ENCODE results near the gene RAD51D.
"Not testable (repeated sequence)": the region's sequence is repeated elsewhere in the genome, so short reads cannot be mapped to it uniquely, and the experiment has no call there.

The RAD51D gene

GRCh38 chr17:35110791-35111190 is 8.9 kb downstream of the RAD51D start:
- not testable (repeated sequence) for H3K4me3 ChIP-seq (ENCODE audit: insufficient read depth in 1 of 2, low read depth in 1 of 2, low read length in 2 of 2); H2BK5ac ChIP-seq (ENCODE audit: low read depth, low read length, poor library complexity, severe bottlenecking); H3K14ac ChIP-seq (ENCODE audit: low read length in 2 of 2); H3K9me3 ChIP-seq (ENCODE audit: control insufficient read depth, low read length); H3K27me3 ChIP-seq (ENCODE audit: control insufficient read depth in 1 of 2, insufficient read depth in 1 of 2, low read length in 2 of 2); H3K4ac ChIP-seq (ENCODE audit: low read depth in 1 of 2, low read length in 2 of 2); H4K8ac ChIP-seq (ENCODE audit: low read length); H3K27ac ChIP-seq (ENCODE audit: low read length, poor library complexity, severe bottlenecking); H2BK120ac ChIP-seq (ENCODE audit: low read depth, low read length); H4K91ac ChIP-seq (ENCODE audit: low read length); H3K4me1 ChIP-seq (ENCODE audit: control insufficient read depth, insufficient read depth, low read depth, low read length); H2BK15ac ChIP-seq (ENCODE audit: low read depth, poor library complexity, severe bottlenecking); H3K18ac ChIP-seq (ENCODE audit: low read depth in 1 of 2, low read length in 2 of 2); H3K23ac ChIP-seq (ENCODE audit: low read length in 2 of 2); H2AFZ ChIP-seq (ENCODE audit: low read depth, low read length); DNase-seq; H2BK12ac ChIP-seq (ENCODE audit: low read length in 2 of 2); H3K4me2 ChIP-seq (ENCODE audit: low read length, poor library complexity, severe bottlenecking); H2AK5ac ChIP-seq (ENCODE audit: low read length, severe bottlenecking); H3K9ac ChIP-seq (ENCODE audit: low read length)
- peaks cover 5 to 13% of the 10 kb centered on the region in 2 experiments for H3K36me3 ChIP-seq (ENCODE audit: control insufficient read depth in 1 of 2, insufficient read depth in 2 of 2, low read depth in 1 of 2, low read length in 2 of 2)
- peaks cover 44% of the 10 kb centered on the region for H3K79me1 ChIP-seq (replicated peaks; ENCODE audit: low read length, poor library complexity, severe bottlenecking)
- WGBS, result 96% methylated on average over 17 of the region's 17 CpGs

DNA sequence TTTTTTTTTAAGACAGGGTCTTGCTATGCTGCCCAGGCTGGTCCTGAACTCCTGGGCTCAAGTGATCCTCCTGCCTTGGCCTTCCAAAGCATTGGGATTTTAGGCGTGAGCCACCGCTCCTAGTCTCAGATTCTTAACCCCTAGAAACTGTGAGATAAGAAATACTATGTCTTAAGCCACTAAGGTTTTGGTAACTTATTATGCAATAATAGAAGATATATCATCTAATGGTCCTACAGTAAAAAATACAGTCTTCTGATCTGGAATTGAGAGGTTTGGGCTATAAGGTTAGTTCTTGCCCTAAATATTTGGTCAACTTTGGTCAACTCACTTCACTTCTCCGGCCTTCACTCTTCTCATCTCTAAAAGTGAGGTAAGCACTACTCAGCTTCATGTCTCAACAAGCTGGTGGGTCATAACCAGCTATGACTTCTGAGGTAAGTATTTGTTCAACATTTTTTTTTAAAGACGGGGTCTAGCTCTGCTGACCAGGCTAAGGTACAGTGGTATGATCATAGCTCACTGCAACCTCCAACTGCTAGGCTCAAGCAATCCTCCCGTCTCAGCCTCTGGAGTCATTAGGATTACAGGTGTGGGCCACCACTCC is 14.7 kb downstream of the RAD51D start:
- no peak for DNase-seq
- Histone ChIP-seq H2AK5ac (ENCODE audit: low read length, severe bottlenecking) (no peak overlapping the region), H3K4me2 (ENCODE audit: low read length, poor library complexity, severe bottlenecking) (no peak overlapping the region), H3K9me3 (ENCODE audit: control insufficient read depth, low read length) (no peaks in the 10 kb centered on the region), H3K23ac (ENCODE audit: low read length in 2 of 2) (no peak overlapping the region), H3K36me3 (ENCODE audit: control insufficient read depth in 1 of 2, insufficient read depth in 2 of 2, low read depth in 1 of 2, low read length in 2 of 2) (peaks cover 35 to 45% of the 10 kb centered on the region in 2 experiments), H2AFZ (ENCODE audit: low read depth, low read length) (no peak overlapping the region), H3K4ac (ENCODE audit: low read depth in 1 of 2, low read length in 2 of 2) (no peak overlapping the region), H4K91ac (ENCODE audit: low read length) (no peak overlapping the region), H3K4me1 (ENCODE audit: control insufficient read depth, insufficient read depth, low read depth, low read length) (peaks cover 6% of the 10 kb centered on the region), H3K14ac (ENCODE audit: low read length in 2 of 2) (no peak overlapping the region), H3K18ac (ENCODE audit: low read depth in 1 of 2, low read length in 2 of 2) (no peak overlapping the region), H4K8ac (ENCODE audit: low read length) (no peak overlapping the region), H2BK5ac (ENCODE audit: low read depth, low read length, poor library complexity, severe bottlenecking) (no peak overlapping the region), H3K9ac (ENCODE audit: low read length) (no peak overlapping the region), H3K79me1 (replicated peaks; ENCODE audit: low read length, poor library complexity, severe bottlenecking) (peaks cover 28% of the 10 kb centered on the region), H2BK12ac (ENCODE audit: low read length in 2 of 2) (no peak overlapping the region), H3K27me3 (ENCODE audit: control insufficient read depth in 1 of 2, insufficient read depth in 1 of 2, low read length in 2 of 2) (no peaks in the 10 kb centered on the region), H2BK15ac (ENCODE audit: low read depth, poor library complexity, severe bottlenecking) (no peak overlapping the region), H3K27ac (ENCODE audit: low read length, poor library complexity, severe bottlenecking) (no peak overlapping the region), H2BK120ac (ENCODE audit: low read depth, low read length) (no peak overlapping the region), H3K4me3 (ENCODE audit: insufficient read depth in 1 of 2, low read depth in 1 of 2, low read length in 2 of 2) (no peak overlapping the region)
- WGBS, result 100% methylated on average over 2 of the region's 5 CpGs

DNA sequence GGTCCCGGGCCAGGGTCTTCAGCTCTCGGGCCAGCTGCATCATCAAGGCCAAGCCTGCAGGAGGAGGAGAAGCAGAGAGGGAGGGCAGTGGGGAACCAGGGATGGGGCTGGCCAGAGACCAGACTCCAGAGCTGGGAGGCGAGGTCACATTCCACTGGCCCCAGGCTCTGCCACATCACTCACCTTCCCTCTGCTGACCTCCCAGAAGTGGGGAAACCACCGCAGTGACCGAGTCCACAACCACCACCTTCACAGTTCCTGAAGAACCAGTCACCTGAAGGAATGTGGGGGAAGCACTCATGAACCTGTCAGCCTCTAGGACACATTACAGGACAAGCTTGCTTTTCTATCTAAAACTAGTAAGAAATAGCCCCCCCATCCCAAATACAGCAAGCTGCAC is 16.4 kb downstream of the RAD51D start:
- no peak overlapping the region for H4K8ac ChIP-seq (ENCODE audit: low read length)
- no peak overlapping the region for H3K23ac ChIP-seq (ENCODE audit: low read length in 2 of 2)
- no peak overlapping the region for H3K4me2 ChIP-seq (ENCODE audit: low read length, poor library complexity, severe bottlenecking)
- H2BK15ac ChIP-seq (ENCODE audit: low read depth, poor library complexity, severe bottlenecking), result no peak overlapping the region
- peaks cover 39 to 56% of the 10 kb centered on the region in 2 experiments for H3K36me3 ChIP-seq (ENCODE audit: control insufficient read depth in 1 of 2, insufficient read depth in 2 of 2, low read depth in 1 of 2, low read length in 2 of 2)
- WGBS, result 95% methylated on average over 5 of the region's 5 CpGs
- H2BK120ac ChIP-seq (ENCODE audit: low read depth, low read length), result no peak overlapping the region
- peaks cover 24% of the 10 kb centered on the region for H3K79me1 ChIP-seq (replicated peaks; ENCODE audit: low read length, poor library complexity, severe bottlenecking)
- no peak overlapping the region for H2BK5ac ChIP-seq (ENCODE audit: low read depth, low read length, poor library complexity, severe bottlenecking)
- no peaks in the 10 kb centered on the region for H3K27me3 ChIP-seq (ENCODE audit: control insufficient read depth in 1 of 2, insufficient read depth in 1 of 2, low read length in 2 of 2)
- no peak overlapping the region for H3K4me3 ChIP-seq (ENCODE audit: insufficient read depth in 1 of 2, low read depth in 1 of 2, low read length in 2 of 2)
- no peak overlapping the region for H3K9ac ChIP-seq (ENCODE audit: low read length)
- no peak overlapping the region for H2AFZ ChIP-seq (ENCODE audit: low read depth, low read length)
- H3K18ac ChIP-seq (ENCODE audit: low read depth in 1 of 2, low read length in 2 of 2), result no peak overlapping the region
- H3K14ac ChIP-seq (ENCODE audit: low read length in 2 of 2), result no peak overlapping the region
- peaks cover 6% of the 10 kb centered on the region for H3K4me1 ChIP-seq (ENCODE audit: control insufficient read depth, insufficient read depth, low read depth, low read length)
- H2BK12ac ChIP-seq (ENCODE audit: low read length in 2 of 2), result no peak overlapping the region
- no peak overlapping the region for H3K27ac ChIP-seq (ENCODE audit: low read length, poor library complexity, severe bottlenecking)
- no peaks in the 10 kb centered on the region for H3K9me3 ChIP-seq (ENCODE audit: control insufficient read depth, low read length)
- no peak overlapping the region for H2AK5ac ChIP-seq (ENCODE audit: low read length, severe bottlenecking)
- no peak overlapping the region for H3K4ac ChIP-seq (ENCODE audit: low read depth in 1 of 2, low read length in 2 of 2)
- DNase-seq, result no peak
- H4K91ac ChIP-seq (ENCODE audit: low read length), result no peak overlapping the region

GRCh38 chr17:35101725-35102124 is 17.9 kb downstream of the RAD51D start:
- no peak overlapping the region for H2BK12ac ChIP-seq (ENCODE audit: low read length in 2 of 2)
- H3K9ac ChIP-seq (ENCODE audit: low read length), result no peak overlapping the region
- peaks cover 43 to 60% of the 10 kb centered on the region in 2 experiments for H3K36me3 ChIP-seq (ENCODE audit: control insufficient read depth in 1 of 2, insufficient read depth in 2 of 2, low read depth in 1 of 2, low read length in 2 of 2)
- H3K4me1 ChIP-seq (ENCODE audit: control insufficient read depth, insufficient read depth, low read depth, low read length), result peaks cover 6% of the 10 kb centered on the region
- no peak overlapping the region for H3K27ac ChIP-seq (ENCODE audit: low read length, poor library complexity, severe bottlenecking)
- H3K14ac ChIP-seq (ENCODE audit: low read length in 2 of 2), result no peak overlapping the region
- H3K4me3 ChIP-seq (ENCODE audit: insufficient read depth in 1 of 2, low read depth in 1 of 2, low read length in 2 of 2), result no peak overlapping the region
- no peaks in the 10 kb centered on the region for H3K9me3 ChIP-seq (ENCODE audit: control insufficient read depth, low read length)
- H2BK5ac ChIP-seq (ENCODE audit: low read depth, low read length, poor library complexity, severe bottlenecking), result no peak overlapping the region
- WGBS, result no CpG with 5 or more reads among the region's 2 CpGs
- H3K4ac ChIP-seq (ENCODE audit: low read depth in 1 of 2, low read length in 2 of 2), result no peak overlapping the region
- no peak overlapping the region for H2BK120ac ChIP-seq (ENCODE audit: low read depth, low read length)
- H2AFZ ChIP-seq (ENCODE audit: low read depth, low read length), result no peak overlapping the region
- no peak overlapping the region for H2AK5ac ChIP-seq (ENCODE audit: low read length, severe bottlenecking)
- no peak overlapping the region for H2BK15ac ChIP-seq (ENCODE audit: low read depth, poor library complexity, severe bottlenecking)
- H3K4me2 ChIP-seq (ENCODE audit: low read length, poor library complexity, severe bottlenecking), result no peak overlapping the region
- DNase-seq, result no peak
- no peak overlapping the region for H3K23ac ChIP-seq (ENCODE audit: low read length in 2 of 2)
- no peak overlapping the region for H3K18ac ChIP-seq (ENCODE audit: low read depth in 1 of 2, low read length in 2 of 2)
- no peaks in the 10 kb centered on the region for H3K27me3 ChIP-seq (ENCODE audit: control insufficient read depth in 1 of 2, insufficient read depth in 1 of 2, low read length in 2 of 2)
- peaks cover 15% of the 10 kb centered on the region for H3K79me1 ChIP-seq (replicated peaks; ENCODE audit: low read length, poor library complexity, severe bottlenecking)
- no peak overlapping the region for H4K91ac ChIP-seq (ENCODE audit: low read length)
- no peak overlapping the region for H4K8ac ChIP-seq (ENCODE audit: low read length)

Measured in mesenchymal stem cell (in vitro differentiated cells and primary cell).